Right lobe of liver (tissue), 5 donors: Measurements from ENCODE around the gene ASGR1. TPM values are rescaled to one million over a fixed set of nuclear protein-coding genes. Genes with fewer than 3 reads are reported as not detected.

Experiments
- microRNA counts: library from miRNA; unstranded; fragments of <30 nt; microRNA quantifications from one replicate; lab custom pipeline; 2016
- microRNA-seq, 2 donors: library from miRNA; unstranded; fragments of <30 nt; microRNA quantifications; one replicate each; pipeline ENCODE4, GENCODE V29; 2019 to 2020
- small RNA-seq, 2 experiments: library from RNA; depleted of rRNA; stranded (forward); fragments of <200 nt; gene quantifications; one replicate each; pipeline ENCODE3, GENCODE V24; 2016
- total RNA-seq, 6 experiments: library from RNA; depleted of rRNA in 2 of 6; stranded (reverse); fragments of >200 nt in 2 of 6; fragmentation: NEBNext Ultra II Directional in 3 of 6; extraction: Animal tissue kit (Norgen Biotek cat#: 25700) in 3 of 6; gene quantifications; one replicate each; pipeline versions ENCODE4 v1.1.0 to v1.2.4, GENCODE V29; 2016 to 2023
- donor health status: DM: no; HTN: no; CAD: no.
- donor health status: DM: no; HTN: no; CAD: no.
- donor health status: DM: no; HTN: yes; CAD: no.
- donor health status: DM: no; HTN: yes; CAD: no.

Gene ASGR1
- total RNA-seq, 6 experiments from 2014 or later: 399 to 624 (median 417) TPM

MicroRNAs encoded within 50 kb of the gene (microRNA counts, 767-probe panel; counts per million panel counts)
- 237 counts per million for microRNA hsa-miR-324-3p (lab: Ali Mortazavi, UCI)
- 237 counts per million for microRNA hsa-miR-324-5p (lab: Ali Mortazavi, UCI)

Small RNAs within 50 kb of the gene (microRNA-seq; reads per million reads assigned to microRNA genes)
- 896 to 1,135 reads per million in 2 donors for gene MIR324

Small RNAs within 50 kb of the gene (small RNA-seq; reads per million reads assigned to genes)
- gene AC120057.4 (0 reads per million in 2 experiments), gene MIR324 (1.4 to 3.1 reads per million in 2 experiments)

Other genes with a start within 250 kb of the ASGR1 start
- gene ALOX12, start 183.3 kb downstream of the ASGR1 start, total RNA-seq: under 1 TPM in 2 of 6 experiments, not detected in 4; 0.17 to 0.27 TPM
- gene RNASEK, start 166.7 kb downstream of the ASGR1 start, total RNA-seq: 100 to 1,000 TPM in 3 of 6 experiments, 10 to 100 TPM in 3; 72.5 to 141 (median 108) TPM
- 1 to 10 TPM in 5 of 6 experiments, under 1 TPM in 1; 0.71 to 3.5 (median 1.5) TPM for gene BCL6B, start 156.3 kb downstream of the ASGR1 start, total RNA-seq
- 10 to 100 TPM; 14.7 to 66.4 (median 39.5) TPM for gene SLC16A13, start 143.4 kb downstream of the ASGR1 start, total RNA-seq
- 10 to 100 TPM in 1 of 6 experiments, 1 to 10 TPM in 4, under 1 TPM in 1; 0.84 to 10.2 (median 2.4) TPM for gene SLC16A11, start 135.3 kb downstream of the ASGR1 start, total RNA-seq
- 1 to 10 TPM in 4 of 6 experiments, under 1 TPM in 2; 0.77 to 2.6 (median 1.5) TPM for gene CLEC10A, start 99.1 kb downstream of the ASGR1 start, total RNA-seq
- 100 to 1,000 TPM; 412 to 553 (median 461) TPM for gene ASGR2, start 64.5 kb downstream of the ASGR1 start, total RNA-seq
- gene DLG4, start 40.5 kb upstream of the ASGR1 start, total RNA-seq: 1 to 10 TPM; 3.0 to 6.4 (median 4.1) TPM
- 1,000 to 10,000 TPM in 3 of 6 experiments, 100 to 1,000 TPM in 3; 640 to 1,849 (median 1,071) TPM for gene ACADVL, start 40.6 kb upstream of the ASGR1 start, total RNA-seq
- gene DVL2, start 55.1 kb upstream of the ASGR1 start, total RNA-seq: 10 to 100 TPM in 4 of 6 experiments, 1 to 10 TPM in 2; 9.6 to 13.5 (median 12.8) TPM
- 10 to 100 TPM; 16.0 to 24.3 (median 18.2) TPM for gene PHF23, start 60.1 kb upstream of the ASGR1 start, total RNA-seq
- gene GABARAP, start 63.1 kb upstream of the ASGR1 start, total RNA-seq: 100 to 1,000 TPM; 238 to 330 (median 244) TPM
- gene CTDNEP1, start 72.4 kb upstream of the ASGR1 start, total RNA-seq: 10 to 100 TPM; 25.9 to 34.6 (median 31.9) TPM
- 10 to 100 TPM; 14.2 to 29.6 (median 22.9) TPM for gene ELP5, start 72.8 kb upstream of the ASGR1 start, total RNA-seq
- gene CLDN7, start 83.1 kb upstream of the ASGR1 start, total RNA-seq: 100 to 1,000 TPM in 1 of 6 experiments, 10 to 100 TPM in 4, 1 to 10 TPM in 1; 9.6 to 114 (median 23.3) TPM
- 1 to 10 TPM in 4 of 6 experiments, under 1 TPM in 2; 0.66 to 2.1 (median 1.4) TPM for gene SLC2A4, start 102.3 kb upstream of the ASGR1 start, total RNA-seq
- gene YBX2, start 115.3 kb upstream of the ASGR1 start, total RNA-seq: 1 to 10 TPM in 2 of 6 experiments, under 1 TPM in 4; 0.27 to 1.7 (median 0.90) TPM
- gene EIF5A, start 128.3 kb upstream of the ASGR1 start, total RNA-seq: 100 to 1,000 TPM; 222 to 299 (median 238) TPM
- 10 to 100 TPM; 22.0 to 48.1 (median 23.2) TPM for gene GPS2, start 136.0 kb upstream of the ASGR1 start, total RNA-seq
- 10 to 100 TPM in 4 of 6 experiments, 1 to 10 TPM in 2; 4.2 to 22.1 (median 10.8) TPM for gene NEURL4, start 150.0 kb upstream of the ASGR1 start, total RNA-seq
- 1 to 10 TPM; 1.6 to 6.8 (median 2.7) TPM for gene ACAP1, start 157.2 kb upstream of the ASGR1 start, total RNA-seq
- 1 to 10 TPM; 2.2 to 4.4 (median 2.9) TPM for gene KCTD11, start 172.8 kb upstream of the ASGR1 start, total RNA-seq
- not detected for gene TMEM95, start 175.8 kb upstream of the ASGR1 start, total RNA-seq
- 1 to 10 TPM; 2.9 to 5.1 (median 4.0) TPM for gene TNK1, start 201.7 kb upstream of the ASGR1 start, total RNA-seq
- 1 to 10 TPM; 5.5 to 8.9 (median 6.4) TPM for gene PLSCR3, start 215.2 kb upstream of the ASGR1 start, total RNA-seq
- 10 to 100 TPM; 56.4 to 95.4 (median 68.9) TPM for gene TMEM256, start 224.7 kb upstream of the ASGR1 start, total RNA-seq
- gene NLGN2, start 228.5 kb upstream of the ASGR1 start, total RNA-seq: 1 to 10 TPM; 1.3 to 5.3 (median 3.0) TPM
- not detected for gene SPEM1, start 241.0 kb upstream of the ASGR1 start, total RNA-seq
- not detected for gene SPEM2, start 246.2 kb upstream of the ASGR1 start, total RNA-seq
- gene SPEM3, start 249.5 kb upstream of the ASGR1 start, total RNA-seq: not detected